Measurements from ENCODE around the gene APBB1.

GRCh38 chr11:6377902-6378639 lies 40.8 kb downstream of the APBB1 start:
- no peak for TF ChIP-seq POLR2A (IDR thresholded peaks at IDR 0.05)
- TF ChIP-seq, protein P1, sequence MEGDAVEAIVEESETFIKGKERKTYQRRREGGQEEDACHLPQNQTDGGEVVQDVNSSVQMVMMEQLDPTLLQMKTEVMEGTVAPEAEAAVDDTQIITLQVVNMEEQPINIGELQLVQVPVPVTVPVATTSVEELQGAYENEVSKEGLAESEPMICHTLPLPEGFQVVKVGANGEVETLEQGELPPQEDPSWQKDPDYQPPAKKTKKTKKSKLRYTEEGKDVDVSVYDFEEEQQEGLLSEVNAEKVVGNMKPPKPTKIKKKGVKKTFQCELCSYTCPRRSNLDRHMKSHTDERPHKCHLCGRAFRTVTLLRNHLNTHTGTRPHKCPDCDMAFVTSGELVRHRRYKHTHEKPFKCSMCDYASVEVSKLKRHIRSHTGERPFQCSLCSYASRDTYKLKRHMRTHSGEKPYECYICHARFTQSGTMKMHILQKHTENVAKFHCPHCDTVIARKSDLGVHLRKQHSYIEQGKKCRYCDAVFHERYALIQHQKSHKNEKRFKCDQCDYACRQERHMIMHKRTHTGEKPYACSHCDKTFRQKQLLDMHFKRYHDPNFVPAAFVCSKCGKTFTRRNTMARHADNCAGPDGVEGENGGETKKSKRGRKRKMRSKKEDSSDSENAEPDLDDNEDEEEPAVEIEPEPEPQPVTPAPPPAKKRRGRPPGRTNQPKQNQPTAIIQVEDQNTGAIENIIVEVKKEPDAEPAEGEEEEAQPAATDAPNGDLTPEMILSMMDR (IDR thresholded peaks at IDR 0.05): no peak
